GM23338 (cell line): ENCODE data around the gene RAB5B. TPM values are rescaled to one million over a fixed set of nuclear protein-coding genes. Genes with fewer than 3 reads are reported as not detected.

ENCODE experiments used
- ATAC-seq: fragments of 200-7000 bp; cut with Tn5 transposase; 3 replicates; pipeline ENCODE4 v1.9.1; 2020
- DNase-seq: peaks from one replicate; pipeline ENCODE4 v3.0.0-alpha.2; 2015; ENCODE audit warnings: low spot score
- H2AFZ ChIP-seq: fragments of 200-600 bp; sonication (generic); 2 replicates; pipeline ENCODE4 v1.8.0; 2016; ENCODE audit warnings: antibody characterized with exemption, mild to moderate bottlenecking, moderate library complexity
- H3F3A ChIP-seq: fragments of 200-600 bp; sonication (generic); replicated peaks from 2 replicates; pipeline ENCODE4 v1.8.0; 2017; ENCODE audit warnings: antibody characterized with exemption, mixed run types, low read depth
- H3K27ac ChIP-seq: fragments of 200-600 bp; sonication (generic); 2 replicates; pipeline ENCODE4 v1.6.1; 2016; ENCODE audit warnings: low read depth
- H3K27me3 ChIP-seq: fragments of 200-600 bp; sonication (generic); 2 replicates; pipeline ENCODE4 v1.8.0; 2016; ENCODE audit warnings: mild to moderate bottlenecking, mixed run types, moderate library complexity; ENCODE audit not compliant: insufficient read depth
- H3K36me3 ChIP-seq: fragments of 200-600 bp; sonication (generic); 2 replicates; pipeline ENCODE4 v1.8.0; 2016; ENCODE audit warnings: mild to moderate bottlenecking; ENCODE audit not compliant: insufficient read depth
- H3K4me1 ChIP-seq: fragments of 200-600 bp; sonication (generic); 2 replicates; pipeline ENCODE4 v1.8.0; 2016; ENCODE audit warnings: mild to moderate bottlenecking, moderate library complexity; ENCODE audit not compliant: insufficient read depth
- H3K4me2 ChIP-seq: fragments of 200-600 bp; sonication (generic); 2 replicates; pipeline ENCODE4 v1.7.1; 2017; ENCODE audit warnings: mixed run types
- H3K4me3 ChIP-seq: fragments of 200-600 bp; sonication (generic); 2 replicates; pipeline ENCODE4 v1.6.1; 2016; ENCODE audit warnings: mixed run types
- H3K79me2 ChIP-seq: fragments of 200-600 bp; sonication (generic); replicated peaks from 2 replicates; pipeline ENCODE4 v1.8.0; 2017; ENCODE audit warnings: mild to moderate bottlenecking; ENCODE audit not compliant: insufficient read depth
- H3K9me2 ChIP-seq: fragments of 200-600 bp; sonication (generic); 2 replicates; pipeline ENCODE4 v1.8.0; 2017; ENCODE audit not compliant: insufficient read depth
- H4K20me1 ChIP-seq: fragments of 200-600 bp; sonication (generic); replicated peaks from 2 replicates; pipeline ENCODE4 v1.8.0; 2017; ENCODE audit warnings: mild to moderate bottlenecking; ENCODE audit not compliant: insufficient read depth
- H3K27ac Mint-ChIP-seq: 2 replicates; pipeline ENCODE4 v1.8.0; 2020; ENCODE audit warnings: inconsistent platforms, mild to moderate bottlenecking, moderate library complexity, mixed read lengths
- H3K27me3 Mint-ChIP-seq: 3 replicates; pipeline ENCODE4 v1.8.0; 2022; ENCODE audit warnings: low read depth, mild to moderate bottlenecking, moderate library complexity, mixed read lengths, inconsistent platforms; ENCODE audit not compliant: insufficient read depth, poor library complexity
- H3K36me3 Mint-ChIP-seq: 3 replicates; pipeline ENCODE4 v1.8.0; 2021; ENCODE audit warnings: low read depth, mild to moderate bottlenecking, inconsistent platforms, moderate library complexity, mixed read lengths
- H3K4me1 Mint-ChIP-seq: 3 replicates; pipeline ENCODE4 v1.8.0; 2020; ENCODE audit warnings: mild to moderate bottlenecking, inconsistent platforms, mixed read lengths
- H3K4me3 Mint-ChIP-seq: 3 replicates; pipeline ENCODE4 v1.8.0; 2021; ENCODE audit warnings: moderate library complexity, mild to moderate bottlenecking, inconsistent platforms, mixed read lengths
- H3K9me3 Mint-ChIP-seq: 3 replicates; pipeline ENCODE4 v1.8.0; 2020; ENCODE audit warnings: moderate library complexity, mild to moderate bottlenecking, inconsistent platforms, mixed read lengths
- EZH2 ChIP-seq: fragments of 200-600 bp; sonication (generic); IDR thresholded peaks from one replicate; pipeline ENCODE4 v1.8.0; 2017; ENCODE audit warnings: antibody characterized with exemption, mild to moderate bottlenecking, low read depth; ENCODE audit not compliant: unreplicated experiment
- EZH2phosphoT487 ChIP-seq: fragments of 200-600 bp; sonication (generic); IDR thresholded peaks from one replicate; pipeline ENCODE4 v1.8.1; 2018; ENCODE audit warnings: antibody characterized with exemption; ENCODE audit not compliant: unreplicated experiment
- JUNB ChIP-seq: IDR thresholded peaks from one replicate; pipeline ENCODE4 v1.6.1; 2016; ENCODE audit warnings: antibody characterized with exemption; ENCODE audit not compliant: unreplicated experiment
- NANOG ChIP-seq: IDR thresholded peaks from 2 replicates; pipeline ENCODE4 v1.6.1; 2016; ENCODE audit warnings: antibody characterized with exemption, borderline replicate concordance
- POLR2AphosphoS5 ChIP-seq: IDR thresholded peaks from 2 replicates; pipeline ENCODE4 v1.6.1; 2016; ENCODE audit warnings: antibody characterized with exemption, low read depth
- ZNF114 ChIP-seq: fragments of 250-450 bp; sonication (Bioruptor Pico); IDR thresholded peaks from 2 replicates; pipeline ENCODE4 v1.5.0; 2020; ENCODE audit warnings: mild to moderate bottlenecking, moderate library complexity
- ZNF331 ChIP-seq: fragments of 250-450 bp; sonication (Bioruptor Pico); IDR thresholded peaks from 2 replicates; pipeline ENCODE4 v1.5.0; 2020; ENCODE audit warnings: low read depth, mild to moderate bottlenecking, moderate library complexity
- polyA plus RNA-seq: library from polyadenylated mRNA; unstranded; fragments of >200 nt; fragmentation: Nextera tagmentation; extraction: Ambion mirVana; gene quantifications from 2 replicates; pipeline ENCODE4 v1.2.1, GENCODE V29; 2016
- total RNA-seq: library from RNA; depleted of rRNA; stranded (reverse); fragments of >200 nt; shearing (Covaris generic); gene quantifications from 2 replicates; pipeline ENCODE4 v1.2.3, GENCODE V29; 2014
- TF ChIP-seq, protein P1 (sequence below): fragments of 250-450 bp; sonication (Bioruptor Pico); IDR thresholded peaks from 2 replicates; pipeline ENCODE4 v1.5.0; 2020; ENCODE audit warnings: mild to moderate bottlenecking, moderate library complexity
- TF ChIP-seq, protein P2 (sequence below), 2 experiments: fragments of 200-600 bp in 1 of 2; sonication (generic) in 1 of 2; conservative IDR thresholded peaks; 2 replicates each; pipeline versions ENCODE4 v1.5.1 to v1.6.1; 2016 to 2017; ENCODE audit warnings: antibody characterized with exemption in 2 of 2, low read depth in 2 of 2, mild to moderate bottlenecking in 2 of 2, moderate library complexity in 1 of 2
- TF ChIP-seq, protein P3 (sequence below): IDR thresholded peaks from 2 replicates; pipeline ENCODE4 v1.6.1; 2016; ENCODE audit warnings: antibody characterized with exemption
- TF ChIP-seq, protein P4 (sequence below): IDR thresholded peaks from one replicate; pipeline ENCODE4 v1.6.1; 2018; ENCODE audit warnings: antibody characterized with exemption; ENCODE audit not compliant: unreplicated experiment

Gene RAB5B
- total and polyA plus RNA-seq, 2 experiments from 2014 or later = 19.7 to 46.5 TPM

DNA sequence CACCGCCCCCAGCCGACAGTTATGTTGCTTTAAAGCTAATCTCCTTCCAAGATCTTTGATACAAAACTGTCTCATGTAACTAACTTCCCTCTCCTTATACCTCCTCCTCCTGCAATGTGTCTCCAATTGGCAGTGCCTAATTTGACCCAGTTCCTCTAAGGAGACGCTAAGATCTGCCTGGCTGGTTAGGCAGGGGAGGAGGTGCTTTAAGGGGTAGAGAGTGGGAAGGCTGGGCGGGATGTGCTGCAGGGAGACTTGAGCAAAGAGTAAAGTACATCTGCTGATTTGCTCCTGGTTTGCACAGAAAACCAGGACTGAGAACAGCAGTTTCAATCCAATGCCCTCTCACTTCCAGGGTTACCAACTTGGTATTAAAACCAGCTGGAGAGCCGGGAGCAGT lies 39.6 kb downstream of the RAB5B start (continued):
- TF ChIP-seq, protein P1, sequence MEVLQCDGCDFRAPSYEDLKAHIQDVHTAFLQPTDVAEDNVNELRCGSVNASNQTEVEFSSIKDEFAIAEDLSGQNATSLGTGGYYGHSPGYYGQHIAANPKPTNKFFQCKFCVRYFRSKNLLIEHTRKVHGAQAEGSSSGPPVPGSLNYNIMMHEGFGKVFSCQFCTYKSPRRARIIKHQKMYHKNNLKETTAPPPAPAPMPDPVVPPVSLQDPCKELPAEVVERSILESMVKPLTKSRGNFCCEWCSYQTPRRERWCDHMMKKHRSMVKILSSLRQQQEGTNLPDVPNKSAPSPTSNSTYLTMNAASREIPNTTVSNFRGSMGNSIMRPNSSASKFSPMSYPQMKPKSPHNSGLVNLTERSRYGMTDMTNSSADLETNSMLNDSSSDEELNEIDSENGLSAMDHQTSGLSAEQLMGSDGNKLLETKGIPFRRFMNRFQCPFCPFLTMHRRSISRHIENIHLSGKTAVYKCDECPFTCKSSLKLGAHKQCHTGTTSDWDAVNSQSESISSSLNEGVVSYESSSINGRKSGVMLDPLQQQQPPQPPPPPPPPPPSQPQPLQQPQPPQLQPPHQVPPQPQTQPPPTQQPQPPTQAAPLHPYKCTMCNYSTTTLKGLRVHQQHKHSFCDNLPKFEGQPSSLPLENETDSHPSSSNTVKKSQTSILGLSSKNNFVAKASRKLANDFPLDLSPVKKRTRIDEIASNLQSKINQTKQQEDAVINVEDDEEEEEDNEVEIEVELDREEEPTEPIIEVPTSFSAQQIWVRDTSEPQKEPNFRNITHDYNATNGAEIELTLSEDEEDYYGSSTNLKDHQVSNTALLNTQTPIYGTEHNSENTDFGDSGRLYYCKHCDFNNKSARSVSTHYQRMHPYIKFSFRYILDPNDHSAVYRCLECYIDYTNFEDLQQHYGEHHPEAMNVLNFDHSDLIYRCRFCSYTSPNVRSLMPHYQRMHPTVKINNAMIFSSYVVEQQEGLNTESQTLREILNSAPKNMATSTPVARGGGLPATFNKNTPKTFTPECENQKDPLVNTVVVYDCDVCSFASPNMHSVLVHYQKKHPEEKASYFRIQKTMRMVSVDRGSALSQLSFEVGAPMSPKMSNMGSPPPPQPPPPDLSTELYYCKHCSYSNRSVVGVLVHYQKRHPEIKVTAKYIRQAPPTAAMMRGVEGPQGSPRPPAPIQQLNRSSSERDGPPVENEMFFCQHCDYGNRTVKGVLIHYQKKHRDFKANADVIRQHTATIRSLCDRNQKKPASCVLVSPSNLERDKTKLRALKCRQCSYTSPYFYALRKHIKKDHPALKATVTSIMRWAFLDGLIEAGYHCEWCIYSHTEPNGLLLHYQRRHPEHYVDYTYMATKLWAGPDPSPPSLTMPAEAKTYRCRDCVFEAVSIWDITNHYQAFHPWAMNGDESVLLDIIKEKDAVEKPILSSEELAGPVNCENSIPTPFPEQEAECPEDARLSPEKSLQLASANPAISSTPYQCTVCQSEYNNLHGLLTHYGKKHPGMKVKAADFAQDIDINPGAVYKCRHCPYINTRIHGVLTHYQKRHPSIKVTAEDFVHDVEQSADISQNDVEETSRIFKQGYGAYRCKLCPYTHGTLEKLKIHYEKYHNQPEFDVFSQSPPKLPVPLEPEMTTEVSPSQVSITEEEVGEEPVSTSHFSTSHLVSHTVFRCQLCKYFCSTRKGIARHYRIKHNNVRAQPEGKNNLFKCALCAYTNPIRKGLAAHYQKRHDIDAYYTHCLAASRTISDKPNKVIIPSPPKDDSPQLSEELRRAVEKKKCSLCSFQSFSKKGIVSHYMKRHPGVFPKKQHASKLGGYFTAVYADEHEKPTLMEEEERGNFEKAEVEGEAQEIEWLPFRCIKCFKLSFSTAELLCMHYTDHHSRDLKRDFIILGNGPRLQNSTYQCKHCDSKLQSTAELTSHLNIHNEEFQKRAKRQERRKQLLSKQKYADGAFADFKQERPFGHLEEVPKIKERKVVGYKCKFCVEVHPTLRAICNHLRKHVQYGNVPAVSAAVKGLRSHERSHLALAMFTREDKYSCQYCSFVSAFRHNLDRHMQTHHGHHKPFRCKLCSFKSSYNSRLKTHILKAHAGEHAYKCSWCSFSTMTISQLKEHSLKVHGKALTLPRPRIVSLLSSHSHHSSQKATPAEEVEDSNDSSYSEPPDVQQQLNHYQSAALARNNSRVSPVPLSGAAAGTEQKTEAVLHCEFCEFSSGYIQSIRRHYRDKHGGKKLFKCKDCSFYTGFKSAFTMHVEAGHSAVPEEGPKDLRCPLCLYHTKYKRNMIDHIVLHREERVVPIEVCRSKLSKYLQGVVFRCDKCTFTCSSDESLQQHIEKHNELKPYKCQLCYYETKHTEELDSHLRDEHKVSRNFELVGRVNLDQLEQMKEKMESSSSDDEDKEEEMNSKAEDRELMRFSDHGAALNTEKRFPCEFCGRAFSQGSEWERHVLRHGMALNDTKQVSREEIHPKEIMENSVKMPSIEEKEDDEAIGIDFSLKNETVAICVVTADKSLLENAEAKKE (CRISPR knock-in tag) = no peak
- TF ChIP-seq EZH2phosphoT487 (no peak), EZH2 (no peak), ZNF331 (CRISPR knock-in tag) (no peak), POLR2AphosphoS5 (no peak), ZNF114 (no peak), JUNB (no peak)
- TF ChIP-seq, protein P2, sequence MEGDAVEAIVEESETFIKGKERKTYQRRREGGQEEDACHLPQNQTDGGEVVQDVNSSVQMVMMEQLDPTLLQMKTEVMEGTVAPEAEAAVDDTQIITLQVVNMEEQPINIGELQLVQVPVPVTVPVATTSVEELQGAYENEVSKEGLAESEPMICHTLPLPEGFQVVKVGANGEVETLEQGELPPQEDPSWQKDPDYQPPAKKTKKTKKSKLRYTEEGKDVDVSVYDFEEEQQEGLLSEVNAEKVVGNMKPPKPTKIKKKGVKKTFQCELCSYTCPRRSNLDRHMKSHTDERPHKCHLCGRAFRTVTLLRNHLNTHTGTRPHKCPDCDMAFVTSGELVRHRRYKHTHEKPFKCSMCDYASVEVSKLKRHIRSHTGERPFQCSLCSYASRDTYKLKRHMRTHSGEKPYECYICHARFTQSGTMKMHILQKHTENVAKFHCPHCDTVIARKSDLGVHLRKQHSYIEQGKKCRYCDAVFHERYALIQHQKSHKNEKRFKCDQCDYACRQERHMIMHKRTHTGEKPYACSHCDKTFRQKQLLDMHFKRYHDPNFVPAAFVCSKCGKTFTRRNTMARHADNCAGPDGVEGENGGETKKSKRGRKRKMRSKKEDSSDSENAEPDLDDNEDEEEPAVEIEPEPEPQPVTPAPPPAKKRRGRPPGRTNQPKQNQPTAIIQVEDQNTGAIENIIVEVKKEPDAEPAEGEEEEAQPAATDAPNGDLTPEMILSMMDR (conservative IDR thresholded peaks at IDR 0.05; ENCODE audit: low read depth in 2 of 2) = no peak

DNA sequence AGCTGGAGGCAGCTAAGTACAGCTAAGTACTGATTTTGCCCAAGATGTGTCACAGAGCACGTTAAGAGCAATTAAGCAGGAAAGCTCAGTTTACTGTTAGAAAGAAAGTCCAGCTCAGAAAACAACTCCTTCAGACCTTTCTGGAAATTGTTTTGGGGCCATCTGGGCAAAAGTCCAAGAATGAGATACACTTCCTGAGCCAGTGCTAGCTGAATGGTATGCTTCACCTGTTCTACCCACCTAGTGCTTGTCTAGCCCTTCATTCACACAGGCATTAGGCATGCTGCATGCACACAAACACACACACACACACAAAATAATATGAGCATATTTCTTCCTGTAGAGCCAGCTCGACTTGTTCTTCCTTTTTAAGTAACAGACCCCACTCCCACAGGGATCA lies 40.3 kb downstream of the RAB5B start:
- Mint-ChIP-seq H3K4me1 (peaks cover 5% of the 10 kb centered on the region; the same call in 2 of the 3 replicates), H3K27ac (no peak overlapping the region), H3K36me3 (peaks cover 10% of the 10 kb centered on the region; the same call in 1 of the 3 replicates), H3K27me3 (peaks cover 5% of the 10 kb centered on the region), H3K4me3 (no peak overlapping the region), H3K9me3 (no peaks in the 10 kb centered on the region)
- H4K20me1 ChIP-seq = no peaks in the 10 kb centered on the region
- H3K4me2 ChIP-seq = no peak overlapping the region
- ATAC-seq (no peak), DNase-seq (no peak)
- H3F3A ChIP-seq = 0 out of 2 replicates have a peak, but pooled peaks cover 4% of the 10 kb centered on the region
- no peak overlapping the region for H3K4me3 ChIP-seq
- H2AFZ ChIP-seq = no peak overlapping the region
- H3K36me3 ChIP-seq = no peaks in the 10 kb centered on the region; the same call in 1 of the 2 replicates
- H3K4me1 ChIP-seq = no peaks in the 10 kb centered on the region
- H3K9me2 ChIP-seq = no peaks in the 10 kb centered on the region
- H3K27me3 ChIP-seq = no peaks in the 10 kb centered on the region
- no peak overlapping the region for H3K27ac ChIP-seq
- no peaks in the 10 kb centered on the region for H3K79me2 ChIP-seq
- TF ChIP-seq, protein P3, sequence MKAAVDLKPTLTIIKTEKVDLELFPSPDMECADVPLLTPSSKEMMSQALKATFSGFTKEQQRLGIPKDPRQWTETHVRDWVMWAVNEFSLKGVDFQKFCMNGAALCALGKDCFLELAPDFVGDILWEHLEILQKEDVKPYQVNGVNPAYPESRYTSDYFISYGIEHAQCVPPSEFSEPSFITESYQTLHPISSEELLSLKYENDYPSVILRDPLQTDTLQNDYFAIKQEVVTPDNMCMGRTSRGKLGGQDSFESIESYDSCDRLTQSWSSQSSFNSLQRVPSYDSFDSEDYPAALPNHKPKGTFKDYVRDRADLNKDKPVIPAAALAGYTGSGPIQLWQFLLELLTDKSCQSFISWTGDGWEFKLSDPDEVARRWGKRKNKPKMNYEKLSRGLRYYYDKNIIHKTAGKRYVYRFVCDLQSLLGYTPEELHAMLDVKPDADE = no peak
- no peak for TF ChIP-seq EZH2phosphoT487
- no peak for TF ChIP-seq NANOG
- no peak for TF ChIP-seq ZNF114
- TF ChIP-seq, protein P4, sequence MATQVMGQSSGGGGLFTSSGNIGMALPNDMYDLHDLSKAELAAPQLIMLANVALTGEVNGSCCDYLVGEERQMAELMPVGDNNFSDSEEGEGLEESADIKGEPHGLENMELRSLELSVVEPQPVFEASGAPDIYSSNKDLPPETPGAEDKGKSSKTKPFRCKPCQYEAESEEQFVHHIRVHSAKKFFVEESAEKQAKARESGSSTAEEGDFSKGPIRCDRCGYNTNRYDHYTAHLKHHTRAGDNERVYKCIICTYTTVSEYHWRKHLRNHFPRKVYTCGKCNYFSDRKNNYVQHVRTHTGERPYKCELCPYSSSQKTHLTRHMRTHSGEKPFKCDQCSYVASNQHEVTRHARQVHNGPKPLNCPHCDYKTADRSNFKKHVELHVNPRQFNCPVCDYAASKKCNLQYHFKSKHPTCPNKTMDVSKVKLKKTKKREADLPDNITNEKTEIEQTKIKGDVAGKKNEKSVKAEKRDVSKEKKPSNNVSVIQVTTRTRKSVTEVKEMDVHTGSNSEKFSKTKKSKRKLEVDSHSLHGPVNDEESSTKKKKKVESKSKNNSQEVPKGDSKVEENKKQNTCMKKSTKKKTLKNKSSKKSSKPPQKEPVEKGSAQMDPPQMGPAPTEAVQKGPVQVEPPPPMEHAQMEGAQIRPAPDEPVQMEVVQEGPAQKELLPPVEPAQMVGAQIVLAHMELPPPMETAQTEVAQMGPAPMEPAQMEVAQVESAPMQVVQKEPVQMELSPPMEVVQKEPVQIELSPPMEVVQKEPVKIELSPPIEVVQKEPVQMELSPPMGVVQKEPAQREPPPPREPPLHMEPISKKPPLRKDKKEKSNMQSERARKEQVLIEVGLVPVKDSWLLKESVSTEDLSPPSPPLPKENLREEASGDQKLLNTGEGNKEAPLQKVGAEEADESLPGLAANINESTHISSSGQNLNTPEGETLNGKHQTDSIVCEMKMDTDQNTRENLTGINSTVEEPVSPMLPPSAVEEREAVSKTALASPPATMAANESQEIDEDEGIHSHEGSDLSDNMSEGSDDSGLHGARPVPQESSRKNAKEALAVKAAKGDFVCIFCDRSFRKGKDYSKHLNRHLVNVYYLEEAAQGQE = no peak
